ENCODE results near the gene FNBP1.

DNA sequence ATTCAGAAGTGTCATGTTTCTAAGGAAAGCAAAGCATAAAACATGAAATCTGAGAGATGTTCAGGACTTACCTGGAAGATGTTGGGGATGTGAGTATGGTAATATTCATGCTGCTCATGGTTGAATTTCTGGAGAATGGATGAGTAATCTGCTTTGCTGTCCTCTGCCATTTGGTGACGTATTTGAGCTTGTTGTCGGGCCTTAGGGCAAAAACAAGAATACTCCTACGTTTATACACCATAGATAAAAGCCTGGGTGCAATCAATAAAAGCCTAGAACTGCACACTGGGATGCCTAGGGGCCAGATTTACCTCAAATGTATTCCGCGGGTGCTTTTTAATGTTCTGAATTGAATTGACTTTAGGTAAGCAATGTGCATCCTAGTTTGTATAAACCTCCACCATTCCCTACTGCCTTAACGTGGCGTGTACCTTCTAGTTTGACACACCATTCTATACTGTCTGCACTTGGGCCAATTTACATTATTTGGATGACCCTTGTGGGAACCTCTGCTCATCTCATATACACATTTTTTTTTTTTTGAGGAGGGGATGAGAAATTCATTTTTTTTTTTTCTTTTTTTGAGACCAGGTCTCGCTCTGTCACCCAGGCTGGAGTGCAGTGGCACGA lies 113.4 kb downstream of the FNBP1 start:
- TF ChIP-seq SUZ12 (IDR thresholded peaks at IDR 0.05) (no peak), SP1 (IDR thresholded peaks at IDR 0.05) (no peak), BHLHE40 (IDR thresholded peaks at IDR 0.05; ENCODE audit: borderline replicate concordance) (no peak), HDGF (IDR thresholded peaks at IDR 0.05; ENCODE audit: borderline replicate concordance) (no peak), NFRKB (IDR thresholded peaks at IDR 0.05) (no peak), FOXA1 (IDR thresholded peaks at IDR 0.05) (no peak), ZNF384 (IDR thresholded peaks at IDR 0.05) (no peak), L3MBTL2 (conservative IDR thresholded peaks at IDR 0.05) (no peak)
